IMR-90 (cell line): ENCODE data around the gene SPOUT1. TPM values are rescaled to one million over a fixed set of nuclear protein-coding genes. Genes with fewer than 3 reads are reported as not detected.

Experiments used
- ATAC-seq: fragments of 200-7000 bp; cut with Tn5 transposase; 2 replicates; pipeline ENCODE4 v1.9.1; 2020; ENCODE audit warnings: low read depth, mild to moderate bottlenecking, moderate library complexity
- BruUV-seq: library from RNA; stranded (reverse); fragments of 400-500 nt; replicated peaks from 2 replicates; lab custom pipeline; 2021; lab: Mats Ljungman, UMichigan
- CTCF ChIA-PET: fragments of 300-600 bp; formaldehyde crosslinking; extraction: SDS; loops from one replicate; lab custom pipeline; 2021; ENCODE audit warnings: antibody characterized with exemption; lab: Yijun Ruan, JAX
- POLR2A ChIA-PET: fragments of 300-600 bp; sonication (Branson Sonifier 250); formaldehyde crosslinking; loops from one replicate; lab custom pipeline; 2022; ENCODE audit warnings: antibody characterized with exemption; ENCODE audit not compliant: unreplicated experiment; lab: Charles Lee
- DNase-seq: peaks from one replicate; pipeline ENCODE4 v3.0.0; 2013
- H2AFZ ChIP-seq: replicated peaks from 2 replicates; pipeline ENCODE3; 2013; ENCODE audit warnings: low read length, mild to moderate bottlenecking; ENCODE audit not compliant: poor library complexity
- H2AK5ac ChIP-seq: 2 replicates; pipeline ENCODE4 v1.6.1; 2013; ENCODE audit warnings: low read depth, low read length, inconsistent platforms
- H2AK9ac ChIP-seq: replicated peaks from 2 replicates; pipeline ENCODE3; 2013; ENCODE audit warnings: mild to moderate bottlenecking, low read depth, low read length, moderate library complexity; ENCODE audit not compliant: poor library complexity
- H2BK120ac ChIP-seq: 2 replicates; pipeline ENCODE4 v1.6.1; 2013; ENCODE audit warnings: low read depth, low read length, inconsistent platforms
- H2BK15ac ChIP-seq: 3 replicates; pipeline ENCODE4 v1.6.1; 2013; ENCODE audit warnings: low read depth, low read length, inconsistent platforms
- H2BK20ac ChIP-seq: 2 replicates; pipeline ENCODE4 v1.6.1; 2013; ENCODE audit warnings: low read depth, mild to moderate bottlenecking, inconsistent platforms, low read length, moderate library complexity
- H2BK5ac ChIP-seq: 2 replicates; pipeline ENCODE4 v1.6.1; 2013; ENCODE audit warnings: mild to moderate bottlenecking, low read depth, low read length, inconsistent platforms; ENCODE audit not compliant: poor library complexity, severe bottlenecking
- H3K14ac ChIP-seq: replicated peaks from 2 replicates; pipeline ENCODE4 v1.6.1; 2013; ENCODE audit warnings: low read depth, low read length, inconsistent platforms
- H3K18ac ChIP-seq: 2 replicates; pipeline ENCODE4 v1.6.1; 2013; ENCODE audit warnings: low read depth, low read length, control low read depth
- H3K23ac ChIP-seq: 2 replicates; pipeline ENCODE4 v1.6.1; 2013; ENCODE audit warnings: low read depth, low read length, inconsistent platforms
- H3K27ac ChIP-seq: 2 replicates; pipeline ENCODE4 v1.5.1; 2013; ENCODE audit warnings: mild to moderate bottlenecking, control low read depth, low read length; ENCODE audit not compliant: insufficient read depth
- H3K27me3 ChIP-seq: 2 replicates; pipeline ENCODE4 v1.6.1; 2013; ENCODE audit warnings: low read length; ENCODE audit not compliant: control insufficient read depth, insufficient read depth
- H3K36me3 ChIP-seq: 2 replicates; pipeline ENCODE4 v1.6.1; 2013; ENCODE audit warnings: low read length, mixed read lengths; ENCODE audit not compliant: control insufficient read depth, insufficient read depth
- H3K4ac ChIP-seq: 2 replicates; pipeline ENCODE4 v1.6.1; 2013; ENCODE audit warnings: low read depth, low read length, inconsistent platforms
- H3K4me1 ChIP-seq: 2 replicates; pipeline ENCODE4 v1.6.1; 2013; ENCODE audit warnings: low read length, mixed read lengths; ENCODE audit not compliant: control insufficient read depth, insufficient read depth
- H3K4me2 ChIP-seq: 2 replicates; pipeline ENCODE4 v1.6.1; 2013; ENCODE audit warnings: low read depth, mild to moderate bottlenecking, control low read depth, low read length, moderate library complexity
- H3K4me3 ChIP-seq: 2 replicates; pipeline ENCODE4 v1.5.1; 2013; ENCODE audit warnings: low read depth, mild to moderate bottlenecking, control low read depth, low read length, moderate library complexity; ENCODE audit not compliant: insufficient read depth
- H3K56ac ChIP-seq: 2 replicates; pipeline ENCODE4 v1.6.1; 2013; ENCODE audit warnings: low read length, inconsistent platforms; ENCODE audit not compliant: insufficient read depth; ENCODE audit errors: extremely low read depth
- H3K79me1 ChIP-seq, 2 experiments: 2 replicates each; pipeline ENCODE4 v1.6.1; 2013; ENCODE audit warnings: low read length in 2 of 2, inconsistent platforms in 1 of 2, low read depth in 1 of 2
- H3K9ac ChIP-seq: 2 replicates; pipeline ENCODE4 v1.6.1; 2013; ENCODE audit warnings: low read depth, low read length, control low read depth
- H3K9me1 ChIP-seq: 2 replicates; pipeline ENCODE4 v1.6.1; 2013; ENCODE audit warnings: low read length, inconsistent platforms; ENCODE audit not compliant: insufficient read depth
- H3K9me3 ChIP-seq: 2 replicates; pipeline ENCODE4 v1.6.1; 2013; ENCODE audit warnings: low read length; ENCODE audit not compliant: control insufficient read depth, insufficient read depth
- H4K20me1 ChIP-seq: 2 replicates; pipeline ENCODE4 v1.6.1; 2013; ENCODE audit warnings: low read length, inconsistent platforms; ENCODE audit not compliant: insufficient read depth
- H4K5ac ChIP-seq: 2 replicates; pipeline ENCODE4 v1.6.1; 2013; ENCODE audit warnings: mild to moderate bottlenecking, low read depth, low read length, control low read depth
- H4K8ac ChIP-seq, 2 experiments: 2 replicates each; pipeline ENCODE4 v1.6.1; 2013; ENCODE audit warnings: low read depth in 2 of 2, low read length in 2 of 2, control low read depth in 1 of 2, inconsistent platforms in 1 of 2
- H4K91ac ChIP-seq: 2 replicates; pipeline ENCODE4 v1.6.1; 2013; ENCODE audit warnings: low read depth, low read length, inconsistent platforms; ENCODE audit not compliant: insufficient read depth
- WGBS, 2 experiments: methylation state at CpG; one replicate each; pipeline versions ENCODE4 v1.1.5 to v1.1.7; 2013; ENCODE audit warnings: missing lambda C conversion rate in 2 of 2; ENCODE audit not compliant: insufficient read length in 1 of 2; ENCODE audit errors: extremely low coverage in 2 of 2; 5-methylcytosine and 5-hydroxymethylcytosine counted together
- dilution Hi-C: fragments of 300-500 bp; cut with HindIII; formaldehyde crosslinking; loops from one replicate; pipeline ENCODE4 v1.14.3; 2018; ENCODE audit warnings: low sequenced_read_pairs; ENCODE audit not compliant: unreplicated experiment
- in situ Hi-C: fragments of 300-500 bp; cut with MboI; formaldehyde crosslinking; loops from 3 replicates; pipeline ENCODE4 v1.14.3; 2019; ENCODE audit warnings: low sequenced_read_pairs, inconsistent platforms, mixed read lengths
- intact Hi-C: fragments of 100-400 bp; cut with micrococcal nuclease; formaldehyde crosslinking; loops from 2 replicates; pipeline ENCODE4 v1.10.0; 2022
- polyA plus RNA-seq, 3 experiments: library from polyadenylated mRNA; depleted of rRNA; stranded (reverse); fragments of >200 nt; gene quantifications; 2 replicates each; pipeline ENCODE4 v1.2.3, GENCODE V29; 2012; ENCODE audit warnings: low replicate concordance in 1 of 3
- total RNA-seq: library from RNA; depleted of rRNA; stranded (reverse); fragments of >200 nt; gene quantifications from 2 replicates; pipeline ENCODE4 v1.2.3, GENCODE V29; 2012
- TF ChIP-seq, protein P1 (sequence below): fragments of 150-350 bp; IDR thresholded peaks from 2 replicates; pipeline ENCODE4 v1.6.1; 2016; ENCODE audit warnings: low read depth, mild to moderate bottlenecking, low read length, moderate library complexity, borderline replicate concordance

The SPOUT1 gene
- total and polyA plus RNA-seq, 2 of the 4 experiments (the other 2 are of a cell fraction): 17.9 to 27.8 TPM

GRCh38 chr9:128792978-128793686 lies 36.5 kb downstream of the SPOUT1 start:
- dilution Hi-C loops (no loop called here), in situ Hi-C loops (no loop called here)
- H3K9ac ChIP-seq: no peak overlapping the region

More at GRCh38 chr9:128792978-128793686, 36.5 kb downstream of the SPOUT1 start:
- Histone ChIP-seq H3K14ac (no peak overlapping the region), H4K5ac (no peak overlapping the region), H2BK20ac (no peak overlapping the region), H2BK120ac (no peak overlapping the region), H3K18ac (no peak overlapping the region), H3K23ac (no peak overlapping the region), H2AK9ac (no peak overlapping the region), H2BK5ac (no peak overlapping the region), H3K4me2 (no peak overlapping the region), H4K91ac (no peak overlapping the region), H3K27ac (no peak overlapping the region), H3K4ac (no peak overlapping the region), H4K20me1 (no peaks in the 10 kb centered on the region), H3K36me3 (peaks cover 56% of the 10 kb centered on the region), H3K27me3 (no peaks in the 10 kb centered on the region), H3K4me1 (no peaks in the 10 kb centered on the region), H3K4me3 (no peak overlapping the region), H3K9me3 (no peaks in the 10 kb centered on the region), H2AFZ (no peak overlapping the region), H3K9me1 (no peaks in the 10 kb centered on the region), H2BK15ac (no peak overlapping the region), H4K8ac (no peak overlapping the region), H3K56ac (no peak overlapping the region), H2AK5ac (no peak overlapping the region), H3K79me1 (peaks cover 10 to 30% of the 10 kb centered on the region in 2 experiments)
- ChIA-PET POLR2A (no interaction called here), CTCF (interaction anchor here (1.1 kb wide), 1 partner anchor 158 kb away, joined by 5 read pairs; no protein-coding TSS in a partner anchor)
- TF ChIP-seq, protein P1, sequence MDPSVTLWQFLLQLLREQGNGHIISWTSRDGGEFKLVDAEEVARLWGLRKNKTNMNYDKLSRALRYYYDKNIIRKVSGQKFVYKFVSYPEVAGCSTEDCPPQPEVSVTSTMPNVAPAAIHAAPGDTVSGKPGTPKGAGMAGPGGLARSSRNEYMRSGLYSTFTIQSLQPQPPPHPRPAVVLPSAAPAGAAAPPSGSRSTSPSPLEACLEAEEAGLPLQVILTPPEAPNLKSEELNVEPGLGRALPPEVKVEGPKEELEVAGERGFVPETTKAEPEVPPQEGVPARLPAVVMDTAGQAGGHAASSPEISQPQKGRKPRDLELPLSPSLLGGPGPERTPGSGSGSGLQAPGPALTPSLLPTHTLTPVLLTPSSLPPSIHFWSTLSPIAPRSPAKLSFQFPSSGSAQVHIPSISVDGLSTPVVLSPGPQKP: no peak
- no peak for DNase-seq
- WGBS, 2 experiments: 93% methylated on average over 5 of the region's 8 CpGs; no CpG with 5 or more reads in 1 of the 2 experiments
- intact Hi-C loops: no loop called here
- no peak for ATAC-seq
- BruUV-seq: no TSS peak
